Measurements from ENCODE around the gene CHAF1A.

The CHAF1A gene

GRCh38 chr19:4375164-4376027 lies 27.0 kb upstream of the CHAF1A start:
- Histone ChIP-seq H3K36me3 (ENCODE audit: insufficient read depth, low read length) (no peaks in the 10 kb centered on the region), H3K27ac (peak overlapping the region; percentile 51), H3K9me3 (ENCODE audit: low read depth, low read length) (no peaks in the 10 kb centered on the region), H3K4me3 (peak overlapping the region; percentile 44), H3K9ac (ENCODE audit: insufficient read length) (no peak overlapping the region)
- DNase-seq (ENCODE audit: low read depth, low spot score): peak; percentile 56
- TF ChIP-seq FOXP2 (optimal IDR thresholded peaks at IDR 0.05; ENCODE audit: control extremely low read depth, extremely low read length, insufficient read depth): peak; percentile 77
- no peak for TF ChIP-seq EZH2 (IDR thresholded peaks at IDR 0.05)

DNA sequence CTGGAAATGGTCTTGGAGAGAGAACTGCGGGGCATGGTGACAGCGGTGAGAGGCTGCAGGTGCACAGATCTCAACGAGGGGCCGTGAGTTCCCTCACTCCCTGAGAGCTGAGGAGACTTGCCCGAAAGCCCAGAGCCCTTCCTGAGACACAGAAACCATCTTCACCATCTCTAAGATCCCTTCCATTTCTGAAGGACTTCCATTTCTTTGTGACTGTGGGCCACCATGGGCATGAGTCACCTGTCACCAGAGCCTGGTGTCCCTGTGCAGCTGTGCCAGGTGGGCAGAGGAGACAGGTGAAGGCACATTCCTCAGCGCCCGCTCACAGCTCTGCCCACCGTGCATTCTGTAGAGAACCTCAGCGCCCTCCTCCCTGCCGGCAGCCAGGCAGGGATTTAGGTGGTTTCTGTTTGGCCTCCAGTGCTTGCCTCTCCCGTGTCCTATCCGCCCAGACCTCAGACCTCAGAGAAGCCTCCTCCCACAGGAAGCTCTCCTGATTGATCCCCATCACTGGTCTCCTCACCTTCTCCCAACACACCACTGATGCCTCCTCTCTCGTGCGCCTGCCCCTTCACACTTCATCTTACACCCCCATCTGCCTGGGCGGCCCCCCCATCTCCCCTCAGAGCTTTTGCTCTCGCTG lies 26.3 kb upstream of the CHAF1A start:
- no peak overlapping the region for H3K9ac ChIP-seq (ENCODE audit: insufficient read length)
- TF ChIP-seq POLR2AphosphoS5 (IDR thresholded peaks at IDR 0.05; ENCODE audit: borderline replicate concordance, low read depth, low read length) (no peak), FOXP2 (optimal IDR thresholded peaks at IDR 0.05; ENCODE audit: control extremely low read depth, extremely low read length, insufficient read depth) (no peak), EZH2 (IDR thresholded peaks at IDR 0.05) (no peak)
- no peak for DNase-seq (ENCODE audit: low read depth, low spot score)
- no peaks in the 10 kb centered on the region for H3K36me3 ChIP-seq (ENCODE audit: insufficient read depth, low read length)
- peak overlapping the region; percentile 51 for H3K27ac ChIP-seq
- H3K4me3 ChIP-seq: peak overlapping the region; percentile 44
- H3K9me3 ChIP-seq (ENCODE audit: low read depth, low read length): no peaks in the 10 kb centered on the region

GRCh38 chr19:4376671-4376990 lies 25.8 kb upstream of the CHAF1A start:
- DNase-seq (ENCODE audit: low read depth, low spot score): no peak
- Histone ChIP-seq H3K9me3 (ENCODE audit: low read depth, low read length) (no peaks in the 10 kb centered on the region), H3K27ac (no peak overlapping the region), H3K9ac (ENCODE audit: insufficient read length) (no peak overlapping the region), H3K4me3 (no peak overlapping the region), H3K36me3 (ENCODE audit: insufficient read depth, low read length) (no peaks in the 10 kb centered on the region)
- TF ChIP-seq EZH2 (IDR thresholded peaks at IDR 0.05): no peak
- TF ChIP-seq POLR2AphosphoS5 (IDR thresholded peaks at IDR 0.05; ENCODE audit: borderline replicate concordance, low read depth, low read length): no peak
- TF ChIP-seq FOXP2 (optimal IDR thresholded peaks at IDR 0.05; ENCODE audit: control extremely low read depth, extremely low read length, insufficient read depth): no peak

DNA sequence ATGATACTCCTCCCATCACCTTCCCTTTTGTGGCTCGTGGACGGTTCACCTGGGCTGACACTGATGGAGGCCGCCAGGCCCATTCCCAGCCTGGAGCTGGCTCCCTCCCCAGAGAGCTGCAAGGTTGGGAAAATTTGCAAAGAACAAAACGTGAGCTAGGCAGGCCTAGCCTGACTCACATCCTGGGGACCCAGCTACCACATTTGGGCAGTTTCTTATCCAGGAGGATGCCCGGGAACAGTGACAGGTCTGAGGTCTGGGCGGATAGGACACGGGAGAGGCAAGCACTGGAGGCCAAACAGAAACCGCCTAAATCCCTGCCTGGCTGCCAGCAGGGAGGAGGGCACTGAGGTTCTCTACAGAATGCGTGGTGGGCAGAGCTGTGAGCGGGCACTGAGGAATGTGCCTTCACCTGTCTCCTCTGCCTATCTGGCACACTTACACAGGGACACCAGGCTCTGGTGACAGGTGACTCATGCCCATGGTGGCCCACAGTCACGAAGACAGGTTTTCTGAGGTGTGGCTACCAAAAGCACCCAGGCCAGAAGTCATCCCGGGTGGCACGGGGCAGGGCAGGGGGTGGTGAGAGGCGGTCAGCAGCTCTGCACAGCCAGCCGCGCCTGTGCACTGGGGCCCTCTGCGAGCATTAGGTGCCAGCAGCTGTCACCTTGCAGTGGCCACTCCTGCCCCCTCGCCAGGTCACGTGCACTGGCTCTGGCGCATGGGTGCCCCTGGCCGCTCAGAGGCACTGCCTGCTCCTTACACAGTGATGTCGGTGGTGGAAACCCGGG lies 25.3 kb upstream of the CHAF1A start:
- H3K27ac ChIP-seq: no peak overlapping the region
- H3K4me3 ChIP-seq: no peak overlapping the region
- TF ChIP-seq POLR2AphosphoS5 (IDR thresholded peaks at IDR 0.05; ENCODE audit: borderline replicate concordance, low read depth, low read length): no peak
- no peak for TF ChIP-seq EZH2 (IDR thresholded peaks at IDR 0.05)
- TF ChIP-seq FOXP2 (optimal IDR thresholded peaks at IDR 0.05; ENCODE audit: control extremely low read depth, extremely low read length, insufficient read depth): no peak
- H3K9me3 ChIP-seq (ENCODE audit: low read depth, low read length): no peaks in the 10 kb centered on the region
- H3K36me3 ChIP-seq (ENCODE audit: insufficient read depth, low read length): no peaks in the 10 kb centered on the region
- no peak for DNase-seq (ENCODE audit: low read depth, low spot score)
- no peak overlapping the region for H3K9ac ChIP-seq (ENCODE audit: insufficient read length)

GRCh38 chr19:4378886-4379285 lies 23.6 kb upstream of the CHAF1A start:
- H3K4me3 ChIP-seq: no peak overlapping the region
- H3K27ac ChIP-seq: no peak overlapping the region
- TF ChIP-seq POLR2AphosphoS5 (IDR thresholded peaks at IDR 0.05; ENCODE audit: borderline replicate concordance, low read depth, low read length) (no peak), EZH2 (IDR thresholded peaks at IDR 0.05) (no peak), FOXP2 (optimal IDR thresholded peaks at IDR 0.05; ENCODE audit: control extremely low read depth, extremely low read length, insufficient read depth) (no peak)
- DNase-seq (ENCODE audit: low read depth, low spot score): no peak
- H3K9ac ChIP-seq (ENCODE audit: insufficient read length): no peak overlapping the region
- no peaks in the 10 kb centered on the region for H3K9me3 ChIP-seq (ENCODE audit: low read depth, low read length)
- no peaks in the 10 kb centered on the region for H3K36me3 ChIP-seq (ENCODE audit: insufficient read depth, low read length)

GRCh38 chr19:4379383-4380253 lies 22.8 kb upstream of the CHAF1A start:
- DNase-seq (ENCODE audit: low read depth, low spot score): no peak
- no peak overlapping the region for H3K27ac ChIP-seq
- no peaks in the 10 kb centered on the region for H3K9me3 ChIP-seq (ENCODE audit: low read depth, low read length)
- H3K9ac ChIP-seq (ENCODE audit: insufficient read length): no peak overlapping the region
- no peak overlapping the region for H3K4me3 ChIP-seq
- H3K36me3 ChIP-seq (ENCODE audit: insufficient read depth, low read length): no peaks in the 10 kb centered on the region
- no peak for TF ChIP-seq POLR2AphosphoS5 (IDR thresholded peaks at IDR 0.05; ENCODE audit: borderline replicate concordance, low read depth, low read length)
- TF ChIP-seq EZH2 (IDR thresholded peaks at IDR 0.05): no peak
- TF ChIP-seq FOXP2 (optimal IDR thresholded peaks at IDR 0.05; ENCODE audit: control extremely low read depth, extremely low read length, insufficient read depth): no peak

- no peak for TF ChIP-seq EZH2 (IDR thresholded peaks at IDR 0.05)
- TF ChIP-seq POLR2AphosphoS5 (IDR thresholded peaks at IDR 0.05; ENCODE audit: borderline replicate concordance, low read depth, low read length): no peak
- no peak for TF ChIP-seq FOXP2 (optimal IDR thresholded peaks at IDR 0.05; ENCODE audit: control extremely low read depth, extremely low read length, insufficient read depth)
- H3K9me3 ChIP-seq (ENCODE audit: low read depth, low read length): no peaks in the 10 kb centered on the region
- DNase-seq (ENCODE audit: low read depth, low spot score): no peak
- H3K9ac ChIP-seq (ENCODE audit: insufficient read length): no peak overlapping the region
- no peak overlapping the region for H3K27ac ChIP-seq
- H3K36me3 ChIP-seq (ENCODE audit: insufficient read depth, low read length): no peaks in the 10 kb centered on the region
- no peak overlapping the region for H3K4me3 ChIP-seq
Measured at GRCh38 chr19:4380254-4380727, 22.1 kb upstream of the CHAF1A start.
